ENCODE measurements around the gene CBX2. TPM values are rescaled to one million over a fixed set of nuclear protein-coding genes. Genes with fewer than 3 reads are reported as not detected.

Gene CBX2
- total RNA-seq, 4 donors from 2014 or later: 0.54 to 1.7 (median 1.1) TPM

- peaks cover 70% of the 10 kb centered on the region for H3K27me3 ChIP-seq
Measured at GRCh38 chr17:79799538-79800324, 21.8 kb downstream of the CBX2 start.

GRCh38 chr17:79800325-79801155, 22.6 kb downstream of the CBX2 start:
- peak in 1 of 2 donors; percentile 42 for DNase-seq
- no peak overlapping the region for H3K4me3 ChIP-seq (replicated peaks in 1 of 3)

More at GRCh38 chr17:79799538-79800324, 21.8 kb downstream of the CBX2 start:
- Histone ChIP-seq H3K36me3 (no peaks in the 10 kb centered on the region), H3K4me3 (replicated peaks in 1 of 3) (no peak overlapping the region), H3K9me3 (no peaks in the 10 kb centered on the region), H3K4me1 (peaks cover 37 to 57% of the 10 kb centered on the region in 2 donors), H3K27ac (no peak overlapping the region)
- no peak for DNase-seq
- TF ChIP-seq POLR2A (IDR thresholded peaks at IDR 0.05) (no peak), CTCF (IDR thresholded peaks at IDR 0.05) (no peak)
- WGBS, 2 donors: 6% methylated on average over 24 of the region's 31 CpGs
- intact Hi-C loops (cut with DNase I): loop anchor here (5.0 to 10.0 kb wide), 2 partner anchors 43 to 125 kb away; no protein-coding TSS in a partner anchor

GRCh38 chr17:79801156-79802038, 23.4 kb downstream of the CBX2 start:
- H3K27me3 ChIP-seq: peaks cover 87% of the 10 kb centered on the region
- WGBS, 2 donors: 18 to 20% methylated on average over 9 to 11 of the region's 52 CpGs
- H3K4me3 ChIP-seq (replicated peaks in 1 of 3): no peak overlapping the region
- peaks cover 34 to 54% of the 10 kb centered on the region in 2 donors for H3K4me1 ChIP-seq
- H3K9me3 ChIP-seq: no peaks in the 10 kb centered on the region
- no peak for DNase-seq
- no peak overlapping the region for H3K27ac ChIP-seq
- no peaks in the 10 kb centered on the region for H3K36me3 ChIP-seq
- TF ChIP-seq POLR2A (IDR thresholded peaks at IDR 0.05): no peak
- TF ChIP-seq CTCF (IDR thresholded peaks at IDR 0.05): no peak
- intact Hi-C loops (cut with DNase I): loop anchor here (5.0 to 10.0 kb wide), 2 partner anchors 41 to 123 kb away; no protein-coding TSS in a partner anchor

More at GRCh38 chr17:79800325-79801155, 22.6 kb downstream of the CBX2 start:
- H3K36me3 ChIP-seq: no peaks in the 10 kb centered on the region
- no peaks in the 10 kb centered on the region for H3K9me3 ChIP-seq
- intact Hi-C loops (cut with DNase I): loop anchor here (5.0 to 10.0 kb wide), 2 partner anchors 42 to 124 kb away; no protein-coding TSS in a partner anchor
- peaks cover 78% of the 10 kb centered on the region for H3K27me3 ChIP-seq
- H3K4me1 ChIP-seq: peaks cover 37 to 59% of the 10 kb centered on the region in 2 donors
- 3 to 5% methylated on average over 25 to 34 of the region's 44 CpGs for WGBS, 2 donors
- H3K27ac ChIP-seq: no peak overlapping the region
- TF ChIP-seq CTCF (IDR thresholded peaks at IDR 0.05) (no peak), POLR2A (IDR thresholded peaks at IDR 0.05) (no peak)

GRCh38 chr17:79802039-79802735, 24.2 kb downstream of the CBX2 start:
- no peak overlapping the region for H3K4me3 ChIP-seq (replicated peaks in 1 of 3)
- no peaks in the 10 kb centered on the region for H3K36me3 ChIP-seq
- TF ChIP-seq POLR2A (IDR thresholded peaks at IDR 0.05) (no peak), CTCF (IDR thresholded peaks at IDR 0.05) (no peak)
- peaks cover 32 to 52% of the 10 kb centered on the region in 2 donors for H3K4me1 ChIP-seq
- no peak for DNase-seq
- 10 to 14% methylated on average over 11 of the region's 11 CpGs for WGBS, 2 donors
- H3K27me3 ChIP-seq: peaks cover 95% of the 10 kb centered on the region
- intact Hi-C loops (cut with DNase I): loop anchor here (5.0 to 10.0 kb wide), 2 partner anchors 40 to 123 kb away; no protein-coding TSS in a partner anchor
- no peaks in the 10 kb centered on the region for H3K9me3 ChIP-seq
- no peak overlapping the region for H3K27ac ChIP-seq
